Measurements from ENCODE around the gene SLX4IP.

DNA sequence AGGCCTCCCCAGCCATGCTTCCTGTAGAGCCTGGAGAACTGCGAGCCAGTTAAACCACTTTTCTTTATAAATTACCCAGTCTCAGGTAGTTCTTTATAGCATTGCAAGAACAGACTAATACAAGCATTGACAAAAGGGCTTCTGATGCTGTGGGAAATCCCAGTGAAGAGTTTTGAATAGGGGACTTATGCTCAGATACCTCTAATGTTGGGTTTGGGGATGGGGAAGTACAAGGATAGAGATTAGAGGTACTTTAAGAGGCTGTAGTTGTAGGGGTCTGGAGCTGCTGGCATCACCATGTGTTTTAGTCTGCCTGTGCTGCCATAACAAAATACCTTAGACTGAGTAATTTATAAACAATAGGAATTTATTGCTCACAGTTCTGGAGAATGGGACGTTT is 8.8 kb downstream of the SLX4IP start:
- TF ChIP-seq, protein P1, sequence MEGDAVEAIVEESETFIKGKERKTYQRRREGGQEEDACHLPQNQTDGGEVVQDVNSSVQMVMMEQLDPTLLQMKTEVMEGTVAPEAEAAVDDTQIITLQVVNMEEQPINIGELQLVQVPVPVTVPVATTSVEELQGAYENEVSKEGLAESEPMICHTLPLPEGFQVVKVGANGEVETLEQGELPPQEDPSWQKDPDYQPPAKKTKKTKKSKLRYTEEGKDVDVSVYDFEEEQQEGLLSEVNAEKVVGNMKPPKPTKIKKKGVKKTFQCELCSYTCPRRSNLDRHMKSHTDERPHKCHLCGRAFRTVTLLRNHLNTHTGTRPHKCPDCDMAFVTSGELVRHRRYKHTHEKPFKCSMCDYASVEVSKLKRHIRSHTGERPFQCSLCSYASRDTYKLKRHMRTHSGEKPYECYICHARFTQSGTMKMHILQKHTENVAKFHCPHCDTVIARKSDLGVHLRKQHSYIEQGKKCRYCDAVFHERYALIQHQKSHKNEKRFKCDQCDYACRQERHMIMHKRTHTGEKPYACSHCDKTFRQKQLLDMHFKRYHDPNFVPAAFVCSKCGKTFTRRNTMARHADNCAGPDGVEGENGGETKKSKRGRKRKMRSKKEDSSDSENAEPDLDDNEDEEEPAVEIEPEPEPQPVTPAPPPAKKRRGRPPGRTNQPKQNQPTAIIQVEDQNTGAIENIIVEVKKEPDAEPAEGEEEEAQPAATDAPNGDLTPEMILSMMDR (IDR thresholded peaks at IDR 0.05): no peak
- TF ChIP-seq EZH2 (IDR thresholded peaks at IDR 0.05; ENCODE audit: borderline replicate concordance, insufficient read depth, low read depth, low read length, poor library complexity, severe bottlenecking): no peak

Data from B cell (primary cell).